HG02973 (cell line): ENCODE results near the gene HAND1.
A peak's percentile ranks its signal among the peaks of the same experiment; 100 is the strongest.

Source experiments
- ATAC-seq: cut with Tn5 transposase; IDR thresholded peaks from one replicate; pipeline ENCODE4 v1.9.1; 2021; ENCODE audit warnings: moderate library complexity; ENCODE audit not compliant: unreplicated experiment

HAND1 gene

DNA sequence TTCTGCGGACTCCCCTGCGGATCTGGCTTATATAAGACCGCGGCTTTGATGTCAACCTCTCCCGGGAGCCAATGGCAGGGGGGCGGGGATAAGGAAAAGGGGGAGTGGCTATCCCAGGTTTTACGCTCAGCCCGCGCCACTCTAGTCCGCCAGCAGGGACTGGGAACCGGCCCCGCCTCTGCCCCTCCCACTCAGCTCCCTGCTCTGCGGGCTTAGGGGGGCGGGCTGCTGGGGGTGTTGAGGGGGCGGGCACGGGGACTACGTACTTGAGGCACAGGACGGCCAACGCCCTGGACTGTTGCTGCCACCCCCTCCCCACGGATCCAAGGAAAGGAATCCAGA, at the start of gene HAND1:
Gene HAND1, minus strand, starts transcription at position 4 of the 342 bp plus-strand sequence. CDS start 219 bp downstream, outside the sequence.
- ATAC-seq = no peak

DNA sequence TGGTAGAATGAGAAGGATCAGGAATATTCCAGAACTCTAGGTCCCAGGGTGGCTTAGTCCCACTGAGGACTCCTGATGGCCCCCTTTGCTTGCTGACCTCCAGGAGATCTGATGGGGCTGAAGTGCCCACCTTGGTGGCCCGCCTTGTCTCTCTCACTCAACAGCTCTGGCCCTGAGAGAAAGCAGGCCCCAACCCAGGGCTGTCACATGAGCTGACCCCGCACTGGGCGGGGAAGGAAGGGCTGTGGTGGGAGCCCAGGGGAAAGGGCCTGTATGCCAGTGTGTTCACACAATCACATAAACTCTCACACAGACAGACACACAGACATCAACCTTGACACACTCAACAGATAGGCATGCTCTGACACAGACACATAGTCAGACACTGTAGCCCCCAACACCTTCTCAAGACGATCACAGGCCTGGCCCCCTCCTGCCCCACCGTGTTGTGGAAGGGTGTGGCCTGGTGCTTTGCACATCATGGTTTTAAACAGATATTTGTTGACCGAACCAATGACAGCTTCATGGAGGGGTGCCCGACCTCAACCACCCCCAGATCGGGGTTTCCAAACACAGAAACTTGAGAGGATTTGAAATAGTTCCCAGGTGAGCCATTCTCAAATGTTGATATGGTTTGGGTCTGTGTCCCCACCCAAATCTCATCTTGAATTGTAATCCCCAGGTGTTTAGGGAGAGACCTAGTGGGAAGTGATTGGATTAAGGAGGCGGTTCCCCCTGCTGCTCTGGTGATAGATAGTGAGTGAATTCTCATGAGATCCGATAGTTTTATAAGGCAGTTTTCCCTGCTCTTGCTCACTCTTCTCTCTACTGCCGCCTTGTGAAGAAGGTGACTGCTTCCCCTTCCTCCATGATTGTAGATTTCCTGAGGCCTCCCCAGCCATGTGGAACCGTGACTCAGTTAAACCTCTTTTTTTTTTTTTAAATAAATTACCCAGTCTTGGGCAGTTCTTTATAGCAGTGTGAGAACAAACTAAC, 48.5 kb upstream of the HAND1 start:
- no peak for ATAC-seq

DNA sequence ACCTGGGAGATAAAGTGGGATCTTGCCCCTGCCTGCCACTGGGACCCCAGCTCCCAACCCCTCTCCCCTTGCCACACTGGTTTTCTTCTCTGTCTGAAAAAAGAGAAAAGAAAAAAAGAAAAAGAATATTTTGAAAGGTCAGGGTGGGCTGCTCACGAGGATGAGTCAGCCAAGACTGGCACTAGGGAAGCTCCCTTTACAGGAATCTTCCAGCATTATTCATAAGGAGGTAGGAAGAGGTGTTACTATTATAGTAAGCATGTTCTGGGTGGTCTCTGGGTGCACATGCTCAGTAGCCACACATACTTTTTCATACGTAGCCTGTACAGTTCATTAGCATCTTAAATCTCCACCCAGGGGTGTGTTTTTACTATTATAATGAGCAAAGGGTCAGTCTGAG, 46.8 kb upstream of the HAND1 start:
- no peak for ATAC-seq

DNA sequence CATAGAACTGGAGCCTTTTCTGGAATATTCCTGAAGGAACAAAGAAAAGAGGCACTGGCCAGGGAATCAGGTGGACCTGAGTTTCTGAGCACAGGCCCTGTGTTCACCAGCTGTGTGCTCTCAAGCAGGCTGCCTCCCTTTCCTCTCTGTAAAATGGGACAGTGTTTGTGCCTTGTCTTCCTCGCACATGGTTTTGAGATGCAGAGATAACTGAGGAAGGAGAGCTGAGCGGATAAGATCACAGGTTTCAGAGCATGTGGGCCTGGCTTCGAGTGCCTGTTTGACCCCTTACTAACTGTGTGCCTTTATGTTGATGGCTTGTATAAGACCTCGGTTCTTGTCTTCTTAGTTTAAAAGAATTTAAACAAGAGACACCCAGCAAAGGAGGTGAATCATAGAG, 46.2 kb upstream of the HAND1 start:
- ATAC-seq = no peak

DNA sequence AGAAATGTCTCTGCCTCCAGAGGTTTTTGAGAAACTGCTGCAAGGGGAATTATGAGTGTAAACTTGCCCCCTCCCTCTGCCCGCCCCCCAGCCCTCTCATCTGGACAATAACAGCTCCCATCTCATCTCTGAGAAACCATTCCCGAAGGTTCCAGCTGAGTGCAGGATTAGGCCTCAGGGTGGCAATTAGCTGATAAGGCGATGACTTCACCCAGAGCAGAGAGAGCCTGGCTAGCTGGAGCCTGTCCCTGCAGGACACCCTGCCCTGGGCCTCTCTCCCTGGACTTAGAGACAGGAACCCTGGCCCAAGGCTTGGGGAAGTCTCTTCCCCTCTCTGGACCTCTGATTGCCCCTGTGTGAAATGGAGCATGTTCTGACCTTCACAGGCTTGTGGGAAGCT, 45.7 kb upstream of the HAND1 start:
- ATAC-seq = no peak

DNA sequence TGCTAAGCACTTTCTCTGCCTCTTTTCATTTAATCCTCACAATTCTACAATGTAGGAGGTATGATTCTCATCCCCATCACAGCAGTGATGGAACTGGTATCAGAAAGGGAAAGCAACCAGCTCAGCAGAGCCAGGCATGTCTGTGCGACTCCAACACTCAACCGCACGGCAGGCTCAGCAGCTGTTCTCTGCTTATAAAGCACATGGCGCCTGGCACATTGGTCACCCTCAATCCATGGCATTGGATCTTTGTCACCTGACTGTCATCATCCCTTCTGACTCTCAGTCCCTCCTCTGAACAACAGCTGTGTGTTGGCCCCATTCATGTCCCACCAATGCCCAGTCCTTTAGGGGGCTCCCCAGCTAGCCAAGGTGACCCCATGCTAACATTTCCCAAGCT, 45.1 kb upstream of the HAND1 start:
- no peak for ATAC-seq

DNA sequence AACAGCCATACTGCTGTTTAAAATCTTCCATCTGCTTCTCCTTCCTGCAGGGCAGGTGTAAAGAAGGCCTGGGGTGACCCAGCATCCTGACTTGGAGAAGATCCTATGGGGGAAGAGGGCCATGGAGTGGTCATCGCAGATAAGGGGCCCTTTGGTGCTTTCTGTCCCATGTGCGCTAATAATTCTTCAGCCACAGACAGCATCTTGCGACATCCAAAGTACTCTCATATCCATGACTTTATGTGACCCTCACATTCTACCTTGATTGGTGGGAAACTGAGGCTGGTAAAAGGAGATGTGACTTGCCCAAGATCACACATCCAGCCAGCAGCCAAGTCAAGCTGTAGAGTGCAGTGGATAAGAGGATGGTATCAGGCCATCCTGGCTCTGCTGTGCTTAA, 44.3 kb upstream of the HAND1 start:
- no peak for ATAC-seq

DNA sequence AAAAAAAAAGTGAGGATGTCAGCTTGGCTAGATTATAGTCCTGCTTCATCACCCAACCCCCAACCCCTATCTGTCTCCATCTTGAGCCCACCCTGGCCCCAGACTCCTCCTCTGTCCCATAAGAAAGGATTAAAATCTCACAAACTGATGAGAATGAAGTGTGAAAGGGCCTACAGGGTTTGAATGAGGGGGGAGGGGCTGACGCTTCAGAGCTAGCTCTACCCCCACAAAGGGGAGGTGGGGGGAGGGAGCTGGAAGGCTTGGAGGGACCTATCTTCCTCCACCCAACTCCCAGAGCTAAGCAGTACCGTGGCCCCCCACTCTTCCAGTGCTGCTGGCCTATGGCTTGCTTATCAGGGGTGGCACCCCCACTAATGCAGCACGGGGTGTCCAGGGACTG, 43.7 kb upstream of the HAND1 start:
- no peak for ATAC-seq

DNA sequence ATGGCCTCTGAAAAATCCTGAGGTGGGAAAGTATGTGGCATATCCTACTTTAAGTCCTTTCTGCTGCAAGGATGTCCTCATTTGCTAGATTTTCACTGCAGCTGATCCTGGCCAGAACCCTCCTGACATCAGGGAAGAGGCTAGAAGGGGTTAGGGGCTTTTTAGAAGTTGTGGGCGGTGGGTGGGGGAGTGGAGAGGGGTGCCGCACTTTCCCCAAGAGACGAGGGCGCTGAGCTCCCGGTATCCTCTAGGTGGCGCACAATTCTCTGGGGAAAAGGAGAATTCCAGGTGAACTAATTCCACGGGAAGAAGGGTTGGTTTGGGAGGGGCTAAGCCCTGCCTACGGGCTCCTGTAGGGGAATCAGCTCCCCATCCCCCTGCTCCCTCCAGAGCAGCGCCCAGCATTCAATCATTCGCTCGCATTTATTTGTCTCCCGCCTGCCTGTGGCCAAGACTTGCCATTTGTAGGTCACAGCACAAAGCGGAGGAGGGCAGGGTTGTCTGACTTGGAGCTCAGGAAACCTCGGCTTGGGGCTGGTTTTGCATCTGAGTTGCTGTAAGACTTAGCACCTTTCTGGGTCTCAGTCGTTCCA, 42.9 kb upstream of the HAND1 start:
- no peak for ATAC-seq

DNA sequence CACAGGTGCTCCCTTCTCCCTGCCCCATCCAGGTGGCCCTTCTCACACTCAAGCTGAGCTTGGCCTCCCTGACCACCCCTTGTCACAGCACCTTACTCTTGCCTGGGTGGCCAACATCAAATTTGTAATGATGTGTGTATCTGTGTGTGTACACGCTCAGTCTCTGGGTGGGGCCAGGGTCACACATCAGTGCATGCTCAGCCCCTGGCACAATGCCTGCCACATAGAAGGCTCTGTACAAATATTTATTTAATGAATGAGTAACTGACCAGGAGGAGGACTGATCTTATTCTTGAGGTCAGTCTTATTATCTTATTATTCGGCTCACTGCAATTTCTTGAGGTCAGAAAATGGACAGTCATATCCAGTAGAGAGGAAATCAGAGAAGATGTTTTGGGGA, 41.3 kb upstream of the HAND1 start:
- no peak for ATAC-seq

DNA sequence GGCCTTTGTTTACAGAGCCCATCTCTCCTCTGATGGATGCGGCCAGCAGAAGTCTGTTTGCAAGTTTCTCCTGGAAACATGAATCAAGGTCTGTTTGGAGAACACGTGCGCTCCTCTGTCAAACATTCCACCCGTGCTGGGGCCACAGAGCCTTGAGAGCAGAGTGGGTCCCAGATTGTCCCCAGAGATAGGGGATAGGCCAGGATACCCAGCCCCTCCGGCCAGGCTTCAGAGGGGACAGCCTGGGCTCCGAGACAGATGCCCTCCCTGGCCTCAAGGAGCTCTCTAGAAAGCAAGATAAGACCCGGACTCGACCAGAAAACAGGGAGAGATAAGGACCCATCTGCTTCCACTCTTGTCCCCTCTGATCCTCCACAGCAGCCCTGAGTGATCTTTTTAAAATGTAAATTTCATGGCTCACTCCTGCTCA, 40.4 kb upstream of the HAND1 start:
- no peak for ATAC-seq

DNA sequence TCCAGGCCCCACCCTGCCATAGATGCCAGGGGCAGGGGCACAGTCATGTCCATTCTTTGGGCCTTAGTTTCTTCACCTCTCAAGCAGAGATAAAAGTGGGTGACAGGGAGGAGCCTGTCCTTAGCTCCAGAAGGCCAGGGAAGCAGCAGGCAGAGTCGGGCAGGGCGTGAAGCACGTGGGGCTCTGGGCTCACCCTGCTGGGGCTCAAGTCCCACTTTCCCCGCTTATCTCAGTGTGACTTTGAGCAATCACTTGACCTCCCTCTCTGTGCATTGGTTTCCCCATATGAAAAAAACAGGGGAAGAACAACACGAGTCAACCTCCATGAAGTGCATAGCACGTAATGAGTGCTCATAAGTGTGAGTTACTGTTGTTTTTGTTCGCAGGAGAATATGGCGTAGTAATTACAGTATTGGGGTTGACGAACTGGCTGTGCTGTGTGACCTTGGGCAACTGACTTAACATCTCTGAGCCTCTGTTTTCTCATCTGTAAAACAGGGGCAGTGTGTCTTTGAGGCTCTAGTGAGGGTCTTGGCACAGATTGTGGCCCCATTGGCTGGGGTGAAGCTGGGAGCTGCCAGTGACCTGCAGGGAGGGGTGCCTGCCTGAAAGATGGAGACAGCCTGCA, 39.9 kb upstream of the HAND1 start:
- no peak for ATAC-seq

DNA sequence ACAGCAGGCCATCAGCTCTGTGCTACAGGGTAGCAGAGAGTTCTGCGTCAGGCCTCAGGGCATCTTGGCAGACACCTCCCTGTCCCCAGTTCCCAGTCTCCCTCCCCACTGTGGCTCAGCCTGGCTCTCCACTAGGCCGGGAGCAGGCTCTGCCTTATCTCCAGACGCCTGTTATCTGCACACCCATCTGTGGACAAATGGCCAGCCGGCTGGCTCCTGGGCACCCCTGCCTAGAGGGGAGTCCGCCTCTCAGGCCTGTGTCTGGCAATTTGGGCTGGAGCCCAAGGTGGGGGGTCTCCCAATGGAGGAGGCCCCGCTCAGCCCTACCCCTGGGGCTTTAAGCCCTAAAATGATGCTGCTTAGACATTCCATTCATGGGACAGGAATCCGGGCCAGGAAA, 39.2 kb upstream of the HAND1 start:
- ATAC-seq = no peak

DNA sequence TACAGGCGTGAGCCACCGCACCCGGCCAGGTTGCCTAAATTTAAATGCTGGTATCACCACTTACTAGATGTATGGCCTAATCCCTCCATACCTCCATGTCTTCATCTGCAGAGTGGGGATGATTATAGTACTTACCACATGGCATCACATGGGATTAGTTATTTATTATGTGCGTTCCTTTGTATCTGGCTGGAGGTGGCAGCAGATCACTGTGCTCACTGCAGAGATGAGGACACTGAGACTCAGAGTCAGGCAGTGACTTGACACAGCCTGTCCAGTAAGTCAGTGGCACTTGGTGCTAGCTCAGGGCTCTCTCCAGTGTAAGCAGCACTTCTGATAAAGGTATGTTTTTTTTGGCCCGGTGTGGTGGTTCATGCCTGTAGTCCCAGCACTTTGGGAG, 38.4 kb upstream of the HAND1 start:
- ATAC-seq = no peak

DNA sequence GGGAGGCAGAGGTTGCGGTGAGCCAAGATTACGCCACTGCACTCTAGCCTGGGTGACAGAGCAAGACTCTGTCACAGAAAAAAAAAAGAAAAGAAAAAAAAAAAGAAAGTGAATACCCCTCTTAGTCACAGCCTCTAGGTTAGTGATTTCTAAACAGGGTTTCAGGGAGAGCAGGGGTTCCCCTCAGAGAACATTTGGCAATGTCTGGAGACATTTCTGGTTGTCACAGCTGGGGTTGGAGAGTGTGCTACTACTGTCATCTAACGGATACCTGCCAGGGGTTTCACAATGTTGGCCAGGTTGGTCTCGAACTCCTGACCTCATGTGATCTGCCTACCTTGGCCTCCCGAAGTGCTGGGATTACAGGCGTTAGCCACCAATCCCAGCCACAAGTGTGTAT, 37.5 kb upstream of the HAND1 start:
- peak; percentile 69 for ATAC-seq

DNA sequence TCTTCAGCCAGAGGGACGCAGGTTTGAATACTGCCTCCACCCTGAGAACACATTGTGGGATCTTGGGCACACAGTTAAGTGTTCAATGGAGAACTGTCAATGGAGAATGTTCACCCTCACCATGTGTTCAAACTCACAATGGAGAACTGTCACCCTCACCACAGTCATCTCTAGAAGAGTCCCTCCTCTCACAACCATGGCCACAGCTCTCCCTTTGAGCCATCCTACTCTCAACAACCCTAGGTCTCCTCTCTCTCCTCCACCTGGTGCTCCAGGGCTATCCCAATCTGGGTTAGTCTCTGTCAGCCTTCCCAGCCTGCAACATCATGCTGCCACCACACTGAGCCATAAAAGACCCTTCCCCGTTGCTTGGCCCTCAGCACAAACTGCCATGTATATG, 36.3 kb upstream of the HAND1 start:
- peak; percentile 53 for ATAC-seq

DNA sequence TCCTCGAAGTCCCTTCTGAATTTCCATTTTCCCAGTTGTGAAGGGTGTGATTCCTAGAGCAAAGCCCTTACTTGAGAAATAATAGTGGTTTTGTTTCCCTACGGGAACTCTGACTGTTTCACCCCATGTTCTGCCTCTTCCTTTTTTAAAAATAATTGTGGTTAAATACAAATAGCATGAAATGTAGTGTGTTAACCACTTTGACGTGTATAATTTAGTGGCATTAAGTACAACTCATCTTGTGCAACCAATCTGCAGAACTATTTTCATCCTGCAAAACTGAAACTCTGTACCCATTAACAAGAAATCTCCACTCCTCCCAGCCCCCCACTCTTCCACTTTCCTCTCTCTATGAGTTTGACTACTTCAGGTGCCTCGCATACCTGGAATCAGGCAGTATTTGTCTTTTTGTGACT, 35.6 kb upstream of the HAND1 start:
- peak; percentile 32 for ATAC-seq

DNA sequence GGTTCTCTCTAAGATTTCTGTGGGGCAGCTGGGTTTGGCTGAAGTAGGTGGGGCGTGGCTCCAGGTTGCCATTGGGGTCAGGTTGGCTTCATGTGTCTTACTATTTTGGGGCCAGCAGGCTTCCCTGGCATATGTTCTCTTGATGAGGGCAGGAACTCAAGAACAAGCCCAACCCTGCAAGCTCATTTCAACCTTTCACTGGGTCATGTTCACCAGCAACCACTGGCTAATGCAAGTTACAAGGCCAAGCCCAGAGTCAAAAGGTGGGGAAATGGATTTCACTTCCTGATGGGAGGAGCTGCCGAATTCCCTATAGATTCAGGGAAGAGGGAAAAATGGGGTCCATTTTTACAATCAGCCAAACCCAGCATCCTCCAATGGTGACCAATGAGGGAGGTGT, 34.0 kb upstream of the HAND1 start:
- ATAC-seq = no peak

DNA sequence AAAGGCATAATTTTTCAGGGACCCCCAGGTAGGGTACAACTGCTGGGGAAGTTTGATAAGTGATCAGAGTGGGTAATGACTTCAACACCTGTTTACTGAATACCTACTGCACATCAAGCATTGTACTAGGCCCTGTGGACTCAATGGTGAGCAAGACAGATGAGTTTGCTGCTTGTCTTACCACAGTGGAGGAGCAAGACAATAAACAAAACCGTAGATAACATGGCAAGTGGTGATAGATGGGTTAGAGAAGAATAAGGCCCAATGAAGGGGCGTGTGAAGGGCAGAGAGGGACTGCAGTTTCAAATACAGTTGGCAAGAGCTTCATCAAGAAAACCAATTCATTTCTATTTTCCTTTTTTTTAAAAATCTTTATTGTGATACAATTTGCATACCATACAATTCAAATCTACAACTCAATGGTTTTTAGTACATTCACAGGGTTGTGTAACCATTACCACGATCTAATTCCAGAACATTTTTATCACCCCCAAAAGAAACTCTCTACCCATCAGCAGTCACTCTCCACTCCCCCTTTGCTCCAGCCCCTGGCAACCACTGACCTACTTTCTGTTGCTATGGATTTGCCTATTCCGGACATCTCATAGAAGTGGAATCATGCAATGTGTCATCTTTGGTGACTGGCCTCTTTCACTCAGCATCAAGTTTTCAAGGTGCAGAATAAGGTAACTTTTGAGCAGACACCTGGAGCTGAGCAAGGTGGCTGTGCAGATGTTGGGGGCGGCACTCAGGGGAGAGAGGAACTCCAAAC, 31.9 kb upstream of the HAND1 start:
- no peak for ATAC-seq

DNA sequence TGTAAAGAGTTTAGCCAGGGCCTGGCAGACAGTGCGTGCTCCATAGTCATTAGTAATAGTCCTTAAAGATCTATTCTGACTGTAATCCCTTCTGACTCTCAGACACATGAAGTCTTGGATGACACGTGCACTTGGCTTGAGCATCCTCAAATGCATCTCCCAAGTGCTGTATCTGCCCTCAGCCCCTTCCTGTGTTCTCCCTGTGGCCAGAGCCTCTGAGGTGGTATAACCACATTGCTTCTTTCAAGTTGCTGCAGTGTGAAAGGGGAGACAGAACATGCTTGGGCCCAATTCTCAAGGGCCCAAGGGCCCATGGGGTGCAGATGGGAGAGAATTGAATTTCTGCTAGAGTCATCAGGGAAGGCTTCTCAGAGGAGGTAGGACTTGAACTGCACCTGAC, 30.1 kb upstream of the HAND1 start:
- ATAC-seq = no peak

DNA sequence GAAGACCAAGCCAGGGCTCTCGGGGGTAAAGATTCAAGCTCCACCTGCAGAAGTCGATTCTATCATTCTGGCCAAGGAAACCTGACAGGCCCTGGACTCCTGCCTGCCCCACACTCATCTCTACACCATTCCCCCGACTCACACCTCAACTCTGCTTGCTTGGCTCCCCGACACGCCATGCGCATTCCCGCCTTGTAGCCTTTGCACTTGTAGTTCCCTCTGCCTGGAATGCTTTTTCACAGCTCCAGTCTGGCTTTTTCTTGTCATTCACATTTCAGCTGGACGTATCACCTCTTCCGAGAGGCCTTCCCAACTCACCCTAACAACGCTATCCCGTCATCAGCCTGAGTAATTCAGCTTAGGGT, 28.7 kb upstream of the HAND1 start:
- no peak for ATAC-seq
